WTC11 (cell line): ENCODE results near the gene HECTD4. TPM values are rescaled to one million over a fixed set of nuclear protein-coding genes. Genes with fewer than 3 reads are reported as not detected.

Source experiments
- ATAC-seq: fragments of 200-7000 bp; cut with Tn5 transposase; 2 replicates; pipeline ENCODE4 v1.10.0; 2021; ENCODE audit warnings: mild to moderate bottlenecking, moderate library complexity
- CTCF ChIA-PET: fragments of 300-600 bp; sonication (Branson Sonifier 250); formaldehyde crosslinking; loops from one replicate; lab custom pipeline; 2021; ENCODE audit warnings: antibody characterized with exemption; lab: Charles Lee
- POLR2A ChIA-PET: fragments of 350-600 bp; sonication (Branson Sonifier 250); formaldehyde crosslinking; loops from one replicate; lab custom pipeline; 2021; ENCODE audit warnings: antibody characterized with exemption; lab: Charles Lee
- DNase-seq: peaks from one replicate; pipeline ENCODE4 v3.0.0; 2021; ENCODE audit warnings: low spot score
- H3K27ac Mint-ChIP-seq: 2 replicates; pipeline ENCODE4 v1.8.0; 2021; ENCODE audit warnings: mixed read lengths
- H3K27me3 Mint-ChIP-seq: 2 replicates; pipeline ENCODE4 v1.8.0; 2021; ENCODE audit warnings: low read depth, mild to moderate bottlenecking, moderate library complexity, mixed read lengths
- H3K36me3 Mint-ChIP-seq: 2 replicates; pipeline ENCODE4 v1.8.0; 2021; ENCODE audit warnings: mixed read lengths
- H3K4me1 Mint-ChIP-seq: 2 replicates; pipeline ENCODE4 v1.8.0; 2022; ENCODE audit warnings: mixed read lengths
- H3K4me3 Mint-ChIP-seq: 2 replicates; pipeline ENCODE4 v1.8.0; 2021; ENCODE audit warnings: mild to moderate bottlenecking, moderate library complexity, mixed read lengths
- H3K9me3 Mint-ChIP-seq: 2 replicates; pipeline ENCODE4 v1.8.0; 2021; ENCODE audit warnings: mixed read lengths
- AR ChIP-seq: fragments of 250-450 bp; sonication (Bioruptor Pico); IDR thresholded peaks from 2 replicates; pipeline ENCODE4 v1.9.0; 2021; ENCODE audit warnings: mild to moderate bottlenecking
- ATF6 ChIP-seq: sonication (generic); formaldehyde crosslinking; IDR thresholded peaks from 2 replicates; pipeline ENCODE4 v1.8.1; 2023; ENCODE audit warnings: mild to moderate bottlenecking, missing genetic modification reagents
- CBFB ChIP-seq: sonication (generic); formaldehyde crosslinking; IDR thresholded peaks from 2 replicates; pipeline ENCODE4 v1.8.1; 2022; ENCODE audit warnings: mild to moderate bottlenecking, low read depth, missing genetic modification reagents
- CREB1 ChIP-seq: sonication (generic); formaldehyde crosslinking; IDR thresholded peaks from 2 replicates; pipeline ENCODE4 v1.8.0; 2023; ENCODE audit warnings: mild to moderate bottlenecking, missing genetic modification reagents
- ESRRA ChIP-seq: sonication (generic); formaldehyde crosslinking; IDR thresholded peaks from 2 replicates; pipeline ENCODE4 v1.8.1; 2022; ENCODE audit warnings: mild to moderate bottlenecking, missing genetic modification reagents, borderline replicate concordance
- FOXJ3 ChIP-seq: sonication (generic); formaldehyde crosslinking; IDR thresholded peaks from 2 replicates; pipeline ENCODE4 v1.9.0; 2021; ENCODE audit warnings: missing genetic modification reagents, mild to moderate bottlenecking, borderline replicate concordance
- JAZF1 ChIP-seq: fragments of 250-450 bp; sonication (Bioruptor Pico); IDR thresholded peaks from 2 replicates; pipeline ENCODE4 v1.9.0; 2021; ENCODE audit warnings: moderate library complexity, mild to moderate bottlenecking, inconsistent platforms
- JUN ChIP-seq: sonication (generic); formaldehyde crosslinking; IDR thresholded peaks from 2 replicates; pipeline ENCODE4 v1.8.0; 2023; ENCODE audit warnings: mild to moderate bottlenecking, missing genetic modification reagents
- KAT7 ChIP-seq: sonication (generic); formaldehyde crosslinking; IDR thresholded peaks from 2 replicates; pipeline ENCODE4 v1.8.1; 2023; ENCODE audit warnings: missing genetic modification reagents, mild to moderate bottlenecking, borderline replicate concordance
- NFATC4 ChIP-seq: fragments of 250-450 bp; sonication (Bioruptor Pico); IDR thresholded peaks from 2 replicates; pipeline ENCODE4 v1.9.0; 2021; ENCODE audit warnings: mild to moderate bottlenecking
- NR2C2 ChIP-seq: sonication (generic); formaldehyde crosslinking; IDR thresholded peaks from 2 replicates; pipeline ENCODE4 v1.8.0; 2022; ENCODE audit warnings: mild to moderate bottlenecking, missing genetic modification reagents
- NR3C1 ChIP-seq: sonication (generic); formaldehyde crosslinking; conservative IDR thresholded peaks from 2 replicates; pipeline ENCODE4 v1.8.1; 2023; ENCODE audit warnings: low read depth, mild to moderate bottlenecking, missing genetic modification reagents
- SMAD3 ChIP-seq: sonication (generic); formaldehyde crosslinking; IDR thresholded peaks from 2 replicates; pipeline ENCODE4 v1.8.0; 2022; ENCODE audit warnings: missing genetic modification reagents, mild to moderate bottlenecking, borderline replicate concordance
- SOX15 ChIP-seq: fragments of 250-450 bp; sonication (Bioruptor Pico); IDR thresholded peaks from 2 replicates; pipeline ENCODE4 v1.9.0; 2021; ENCODE audit warnings: mild to moderate bottlenecking
- USF1 ChIP-seq: sonication (generic); formaldehyde crosslinking; IDR thresholded peaks from 2 replicates; pipeline ENCODE4 v1.8.0; 2022; ENCODE audit warnings: mild to moderate bottlenecking, missing genetic modification reagents
- ZNF219 ChIP-seq: sonication (generic); formaldehyde crosslinking; IDR thresholded peaks from 2 replicates; pipeline ENCODE4 v1.8.0; 2023; ENCODE audit warnings: missing genetic modification reagents, mild to moderate bottlenecking, borderline replicate concordance
- ZNF281 ChIP-seq: sonication (generic); formaldehyde crosslinking; IDR thresholded peaks from 2 replicates; pipeline ENCODE4 v1.8.0; 2023; ENCODE audit warnings: mild to moderate bottlenecking, missing genetic modification reagents
- total RNA-seq: library from RNA; stranded (reverse); gene quantifications from 3 replicates; pipeline ENCODE4 v1.2.3, GENCODE V29; 2021
- TF ChIP-seq, protein P1 (sequence below): sonication (generic); formaldehyde crosslinking; IDR thresholded peaks from 2 replicates; pipeline ENCODE4 v1.8.1; 2022; ENCODE audit warnings: mild to moderate bottlenecking, missing genetic modification reagents, moderate library complexity, borderline replicate concordance
- TF ChIP-seq, protein P2 (sequence below): sonication (generic); formaldehyde crosslinking; IDR thresholded peaks from 2 replicates; pipeline ENCODE4 v1.8.1; 2022; ENCODE audit warnings: low read depth, missing genetic modification reagents, borderline replicate concordance
- TF ChIP-seq, protein P3 (sequence below): fragments of 250-450 bp; sonication (Bioruptor Pico); conservative IDR thresholded peaks from 2 replicates; pipeline ENCODE4 v1.9.0; 2021; ENCODE audit warnings: mild to moderate bottlenecking

Gene HECTD4
- total RNA-seq, 1 experiment from 2014 or later = 31.7 TPM

DNA sequence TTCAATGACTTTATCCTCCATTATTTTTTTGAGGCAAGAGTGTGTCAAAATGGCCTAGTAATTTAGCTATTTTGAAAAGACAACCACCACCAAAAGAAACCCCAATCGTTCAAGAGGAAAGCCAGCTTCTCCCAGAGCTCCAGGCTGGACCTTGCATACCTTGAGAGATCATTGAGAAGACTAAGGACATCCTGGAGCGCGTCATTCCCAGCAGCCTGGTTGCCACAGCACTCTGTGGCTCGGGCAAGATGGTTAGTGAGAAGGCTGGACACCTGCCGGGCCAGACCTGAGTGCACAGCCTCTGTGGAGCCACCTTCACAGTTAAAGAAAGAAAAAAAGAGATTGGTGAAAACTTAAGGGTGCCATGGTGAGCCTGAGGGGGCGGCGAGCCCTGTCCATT is 145.4 kb downstream of the HECTD4 start:
- Mint-ChIP-seq H3K4me1 (no peaks in the 10 kb centered on the region), H3K27ac (no peak overlapping the region), H3K4me3 (no peak overlapping the region), H3K9me3 (no peaks in the 10 kb centered on the region), H3K36me3 (peaks cover 35% of the 10 kb centered on the region), H3K27me3 (no peaks in the 10 kb centered on the region)
- DNase-seq (no peak), ATAC-seq (no peak)
- TF ChIP-seq NFATC4 (CRISPR knock-in tag) (no peak), CBFB (no peak), CREB1 (CRISPR knock-in tag) (no peak), AR (CRISPR knock-in tag) (no peak), KAT7 (CRISPR knock-in tag) (no peak), USF1 (CRISPR knock-in tag) (no peak)
- TF ChIP-seq, protein P1, sequence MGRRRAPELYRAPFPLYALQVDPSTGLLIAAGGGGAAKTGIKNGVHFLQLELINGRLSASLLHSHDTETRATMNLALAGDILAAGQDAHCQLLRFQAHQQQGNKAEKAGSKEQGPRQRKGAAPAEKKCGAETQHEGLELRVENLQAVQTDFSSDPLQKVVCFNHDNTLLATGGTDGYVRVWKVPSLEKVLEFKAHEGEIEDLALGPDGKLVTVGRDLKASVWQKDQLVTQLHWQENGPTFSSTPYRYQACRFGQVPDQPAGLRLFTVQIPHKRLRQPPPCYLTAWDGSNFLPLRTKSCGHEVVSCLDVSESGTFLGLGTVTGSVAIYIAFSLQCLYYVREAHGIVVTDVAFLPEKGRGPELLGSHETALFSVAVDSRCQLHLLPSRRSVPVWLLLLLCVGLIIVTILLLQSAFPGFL (CRISPR knock-in tag) = no peak
- ChIA-PET CTCF (interaction anchor here (1.7 kb wide), 1 partner anchor 39 kb away, joined by 5 read pairs; no protein-coding TSS in a partner anchor), POLR2A (no interaction called here)

DNA sequence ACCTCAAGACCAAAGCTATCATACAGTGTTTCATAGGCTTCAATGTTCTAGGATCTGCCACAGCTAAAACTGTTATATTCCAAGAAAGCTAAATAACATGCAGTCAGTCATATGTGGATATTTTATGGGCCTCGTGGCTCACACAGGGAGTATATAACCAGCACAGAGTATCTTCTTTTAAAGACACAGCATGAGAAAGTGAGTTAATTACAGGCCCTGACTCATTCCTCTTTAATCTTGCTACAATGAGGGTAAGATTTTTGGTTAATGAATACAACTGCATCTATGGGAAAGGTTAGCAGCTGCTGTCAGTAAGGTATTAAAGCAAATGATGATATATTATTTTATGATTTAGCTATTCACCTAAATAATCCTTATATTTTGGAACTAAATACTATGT is 145.8 kb downstream of the HECTD4 start:
- H3K4me3 Mint-ChIP-seq = no peak overlapping the region
- no peaks in the 10 kb centered on the region for H3K9me3 Mint-ChIP-seq
- DNase-seq = no peak
- POLR2A ChIA-PET = no interaction called here
- H3K4me1 Mint-ChIP-seq = no peaks in the 10 kb centered on the region
- CTCF ChIA-PET = interaction anchor here (1.7 kb wide), 1 partner anchor 38 kb away, joined by 5 read pairs; no protein-coding TSS in a partner anchor
- no peaks in the 10 kb centered on the region for H3K27me3 Mint-ChIP-seq
- peaks cover 34% of the 10 kb centered on the region for H3K36me3 Mint-ChIP-seq
- no peak overlapping the region for H3K27ac Mint-ChIP-seq
- no peak for ATAC-seq
- TF ChIP-seq, protein P2, sequence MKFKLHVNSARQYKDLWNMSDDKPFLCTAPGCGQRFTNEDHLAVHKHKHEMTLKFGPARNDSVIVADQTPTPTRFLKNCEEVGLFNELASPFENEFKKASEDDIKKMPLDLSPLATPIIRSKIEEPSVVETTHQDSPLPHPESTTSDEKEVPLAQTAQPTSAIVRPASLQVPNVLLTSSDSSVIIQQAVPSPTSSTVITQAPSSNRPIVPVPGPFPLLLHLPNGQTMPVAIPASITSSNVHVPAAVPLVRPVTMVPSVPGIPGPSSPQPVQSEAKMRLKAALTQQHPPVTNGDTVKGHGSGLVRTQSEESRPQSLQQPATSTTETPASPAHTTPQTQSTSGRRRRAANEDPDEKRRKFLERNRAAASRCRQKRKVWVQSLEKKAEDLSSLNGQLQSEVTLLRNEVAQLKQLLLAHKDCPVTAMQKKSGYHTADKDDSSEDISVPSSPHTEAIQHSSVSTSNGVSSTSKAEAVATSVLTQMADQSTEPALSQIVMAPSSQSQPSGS (CRISPR knock-in tag) = no peak
- TF ChIP-seq ESRRA (no peak), FOXJ3 (CRISPR knock-in tag) (no peak), ATF6 (CRISPR knock-in tag) (no peak), JUN (CRISPR knock-in tag) (no peak), JAZF1 (no peak), SOX15 (CRISPR knock-in tag) (no peak), NR2C2 (CRISPR knock-in tag) (no peak), SMAD3 (CRISPR knock-in tag) (no peak), NR3C1 (CRISPR knock-in tag) (no peak), ZNF219 (no peak), NFATC4 (CRISPR knock-in tag) (no peak), KAT7 (CRISPR knock-in tag) (no peak), ZNF281 (no peak)
- TF ChIP-seq, protein P3, sequence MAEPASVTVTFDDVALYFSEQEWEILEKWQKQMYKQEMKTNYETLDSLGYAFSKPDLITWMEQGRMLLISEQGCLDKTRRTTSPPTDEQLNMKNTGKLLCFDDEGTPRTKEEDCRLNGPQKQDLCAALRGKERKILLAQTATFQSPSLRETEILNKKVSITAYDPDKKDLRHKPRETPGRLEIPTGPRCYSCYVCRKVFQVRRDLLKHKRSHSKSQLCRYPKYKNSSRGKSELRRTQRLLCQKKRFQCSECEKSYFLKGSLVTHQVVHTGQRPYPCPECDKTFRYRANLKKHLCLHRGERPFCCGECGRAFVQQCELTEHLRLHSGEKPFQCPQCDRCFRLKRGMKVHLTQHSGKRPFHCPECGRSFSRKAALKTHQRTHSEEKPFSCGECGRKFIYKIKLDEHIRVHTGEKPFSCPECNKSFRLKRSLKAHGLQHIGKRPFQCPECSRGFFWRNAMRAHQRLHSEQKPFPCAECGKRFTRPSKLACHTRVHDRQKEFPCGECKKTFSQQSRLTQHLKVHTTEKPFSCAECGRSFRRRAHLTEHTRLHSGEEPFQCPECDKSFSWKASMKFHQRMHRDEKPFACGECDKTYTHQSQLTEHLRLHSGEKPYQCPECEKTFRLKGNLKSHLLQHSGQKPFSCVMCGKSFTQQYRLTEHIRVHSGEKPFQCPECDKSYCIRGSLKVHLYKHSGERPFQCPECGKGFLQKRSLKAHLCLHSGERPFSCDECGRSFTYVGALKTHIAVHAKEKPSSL = no peak
- TF ChIP-seq, protein P1 (CRISPR knock-in tag) = no peak
